Putamen (tissue), 1 donor: Measurements from ENCODE around the gene SFXN2.
"Not testable (repeated sequence)": the region's sequence is repeated elsewhere in the genome, so short reads cannot be mapped to it uniquely, and the experiment has no call there.

ENCODE experiments used
- DNase-seq: peaks from one replicate; pipeline ENCODE4 v3.0.0-alpha.2; 2016; ENCODE audit warnings: low spot score

Gene SFXN2

GRCh38 chr10:102720775-102721301 lies 6.4 kb downstream of the SFXN2 start:
- DNase-seq: no peak

GRCh38 chr10:102721954-102722353 lies 7.5 kb downstream of the SFXN2 start:
- DNase-seq: no peak

GRCh38 chr10:102723989-102724388 lies 9.6 kb downstream of the SFXN2 start:
- DNase-seq: no peak

GRCh38 chr10:102726274-102726673 lies 11.8 kb downstream of the SFXN2 start:
- no peak for DNase-seq

- no peak for DNase-seq
Measured at GRCh38 chr10:102727037-102727818, 12.8 kb downstream of the SFXN2 start.

- peak; percentile 73 for DNase-seq
Measured at GRCh38 chr10:102729029-102730026, 14.9 kb downstream of the SFXN2 start.

- DNase-seq: no peak
Measured at GRCh38 chr10:102731222-102731800, 16.9 kb downstream of the SFXN2 start.

GRCh38 chr10:102732661-102733060 lies 18.2 kb downstream of the SFXN2 start:
- no peak for DNase-seq

- DNase-seq: no peak
Measured at GRCh38 chr10:102735065-102735562, 20.7 kb downstream of the SFXN2 start.

GRCh38 chr10:102738692-102739121 lies 24.3 kb downstream of the SFXN2 start:
- DNase-seq: no peak

GRCh38 chr10:102740229-102740628 lies 25.8 kb downstream of the SFXN2 start:
- DNase-seq: no peak

- DNase-seq: no peak
Measured at GRCh38 chr10:102741726-102742237, 27.3 kb downstream of the SFXN2 start.

- DNase-seq: not testable (repeated sequence)
Measured at GRCh38 chr10:102742313-102742712, 27.9 kb downstream of the SFXN2 start.

- no peak for DNase-seq
Measured at GRCh38 chr10:102743078-102743587, 28.7 kb downstream of the SFXN2 start.

- DNase-seq: peak; percentile 100
Measured at GRCh38 chr10:102743588-102744373, 29.3 kb downstream of the SFXN2 start, which contains the start of gene WBP1L. TSS of gene WBP1L (plus strand) at chr10:102743948. CDS start at chr10:102744054, 106 bp downstream.

- peak; percentile 31 for DNase-seq
Measured at GRCh38 chr10:102744374-102745051, 30.1 kb downstream of the SFXN2 start.

- DNase-seq: no peak
Measured at GRCh38 chr10:102745157-102745556, 30.7 kb downstream of the SFXN2 start.

- DNase-seq: no peak
Measured at GRCh38 chr10:102752266-102752930, 38.0 kb downstream of the SFXN2 start.

GRCh38 chr10:102752934-102753664 lies 38.7 kb downstream of the SFXN2 start:
- no peak for DNase-seq
